HG03159 (cell line): ENCODE results near the gene PGLYRP3.
"Not testable (repeated sequence)": the region's sequence is repeated elsewhere in the genome, so short reads cannot be mapped to it uniquely, and the experiment has no call there.

Source experiments
- ATAC-seq: cut with Tn5 transposase; IDR thresholded peaks from one replicate; pipeline ENCODE4 v1.9.1; 2021; ENCODE audit warnings: mild to moderate bottlenecking, moderate library complexity; ENCODE audit not compliant: unreplicated experiment

Gene PGLYRP3

DNA sequence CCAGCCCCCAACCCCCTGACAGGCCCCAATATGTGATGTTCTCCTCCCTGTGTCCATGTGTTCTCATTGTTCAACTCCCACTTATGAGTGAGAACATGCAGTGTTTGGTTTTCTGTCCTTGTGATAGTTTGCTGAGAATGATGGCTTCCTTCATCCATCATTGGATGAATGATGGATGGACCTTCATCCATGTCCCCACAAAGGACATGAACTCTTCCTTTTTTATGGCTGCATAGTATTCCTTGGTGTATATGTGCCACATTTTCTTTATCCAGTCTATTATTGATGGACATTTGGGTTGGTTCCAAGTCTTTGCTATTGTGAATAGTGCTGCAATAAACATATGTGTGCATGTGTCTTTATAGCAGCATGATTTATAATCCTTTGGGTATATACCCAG lies 1.6 kb upstream of the PGLYRP3 start:
- ATAC-seq, result not testable (repeated sequence)

- no peak for ATAC-seq
Measured at GRCh38 chr1:153313288-153313687, 536 bp upstream of the PGLYRP3 start.

DNA sequence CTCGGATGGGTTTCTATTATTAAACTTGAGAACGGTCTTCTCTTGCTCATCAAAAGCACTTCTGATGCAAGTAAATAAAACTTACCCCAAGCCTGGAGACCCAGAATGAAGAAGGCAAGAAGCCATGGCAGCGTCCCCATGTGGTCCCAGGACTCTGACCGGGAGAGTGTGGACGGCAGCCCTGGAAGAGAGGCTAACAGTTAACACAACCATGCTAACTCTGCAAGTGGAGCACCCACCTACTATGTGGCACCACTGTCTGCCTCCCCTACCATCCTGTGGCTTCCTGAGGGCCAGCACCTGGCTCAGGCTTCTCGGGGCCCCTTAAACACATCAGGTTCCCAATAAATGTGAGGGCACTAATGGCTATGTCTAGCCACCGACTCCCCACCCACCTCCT lies 2.2 kb downstream of the PGLYRP3 start:
- no peak for ATAC-seq

GRCh38 chr1:153309441-153309840 lies 3.3 kb downstream of the PGLYRP3 start:
- ATAC-seq, result no peak

GRCh38 chr1:153308540-153308939 lies 4.2 kb downstream of the PGLYRP3 start:
- no peak for ATAC-seq

DNA sequence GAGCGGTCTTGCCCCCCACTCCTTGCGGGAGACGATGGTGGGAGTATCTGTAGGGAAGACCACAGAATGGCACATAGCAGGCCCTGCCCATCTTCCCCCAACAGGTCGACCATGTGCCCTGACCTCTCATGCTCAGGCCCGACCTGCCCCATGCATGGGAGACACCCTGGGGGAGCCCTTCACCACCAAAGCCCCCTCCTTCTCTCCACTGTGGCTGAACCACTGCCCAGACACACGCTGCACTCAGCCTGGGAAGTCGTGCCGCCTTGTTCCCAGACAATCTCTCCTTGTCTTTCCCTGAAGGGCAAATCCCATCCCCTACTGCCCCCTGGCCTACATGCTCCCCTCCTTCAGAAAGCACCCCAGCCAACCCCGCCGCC lies 5.5 kb downstream of the PGLYRP3 start:
- ATAC-seq, result no peak

GRCh38 chr1:153306303-153307220 lies 6.2 kb downstream of the PGLYRP3 start:
- ATAC-seq, result no peak

DNA sequence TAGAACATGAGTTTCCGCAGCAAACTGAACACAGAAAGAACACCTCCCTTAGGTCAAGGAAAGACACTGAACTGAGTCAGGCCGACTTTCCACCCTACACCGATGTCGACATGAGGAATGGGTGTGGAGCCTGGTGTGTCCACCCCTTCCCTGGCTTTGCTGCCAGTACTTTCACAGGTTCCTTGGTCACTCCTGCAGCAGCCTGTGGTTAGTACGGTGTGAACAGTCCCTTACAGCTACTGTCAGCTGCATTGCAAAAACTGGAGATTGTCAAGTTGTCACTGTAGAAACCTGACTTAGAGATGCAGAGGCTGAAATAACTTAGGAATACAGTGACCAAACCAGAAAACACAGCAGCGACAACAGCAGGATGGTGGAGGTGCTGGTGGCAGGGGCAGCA lies 7.1 kb downstream of the PGLYRP3 start:
- ATAC-seq, result no peak

- ATAC-seq, result no peak
Measured at GRCh38 chr1:153302308-153302707, 10.4 kb downstream of the PGLYRP3 start.

DNA sequence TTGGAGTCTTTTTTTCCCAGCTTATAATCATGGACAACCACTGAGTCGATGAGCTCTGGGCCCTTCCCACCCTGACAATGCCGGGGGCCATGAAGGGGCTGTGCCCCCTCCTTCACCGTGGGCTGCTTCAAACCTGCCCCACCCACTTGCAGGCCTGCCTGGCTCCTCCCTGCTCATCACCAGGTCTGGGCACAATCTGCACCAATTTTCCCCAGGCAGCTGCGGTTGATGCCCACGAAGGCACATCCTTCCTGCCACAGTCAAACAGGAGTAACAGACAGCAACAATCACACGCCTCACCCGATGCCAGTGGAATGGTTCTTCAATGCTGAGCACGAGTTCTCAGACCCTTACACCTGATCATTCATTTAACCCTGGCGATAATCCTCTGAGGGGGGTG lies 18.9 kb downstream of the PGLYRP3 start:
- ATAC-seq, result no peak

DNA sequence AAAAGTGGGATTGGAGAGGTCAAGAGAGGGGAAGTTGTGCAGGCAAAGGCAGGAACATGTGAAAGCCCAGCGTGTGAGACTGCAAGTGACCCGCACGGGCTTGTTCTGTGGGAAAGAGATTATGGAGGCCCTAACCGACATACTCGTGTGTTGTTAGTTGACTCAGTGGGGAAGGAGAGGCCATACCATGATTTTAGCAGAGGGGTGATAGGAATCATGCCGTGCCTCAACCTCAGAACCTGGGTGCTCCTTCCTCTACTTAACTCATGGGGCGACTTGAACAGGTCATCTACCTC lies 19.3 kb downstream of the PGLYRP3 start:
- no peak for ATAC-seq

GRCh38 chr1:153292740-153293479 lies 19.8 kb downstream of the PGLYRP3 start:
- no peak for ATAC-seq

DNA sequence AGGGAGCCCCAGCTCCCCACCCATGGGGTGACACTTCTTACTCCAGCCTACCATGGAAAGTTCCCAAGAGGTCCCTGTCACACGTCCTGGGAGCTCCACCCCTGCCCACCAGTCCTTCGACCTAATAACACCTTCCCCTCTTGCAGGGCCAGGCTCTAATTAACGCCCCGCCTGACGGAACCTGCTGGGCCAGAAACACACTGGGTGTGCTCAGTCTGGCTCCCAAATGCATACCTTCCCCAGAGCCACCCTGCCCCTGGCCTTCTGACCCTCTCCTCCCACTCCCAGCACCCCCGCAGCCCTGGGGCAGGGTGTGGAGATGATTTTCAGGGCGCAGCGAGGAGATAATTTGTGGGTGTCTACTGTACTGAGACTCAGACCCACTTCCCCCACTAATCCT lies 20.6 kb downstream of the PGLYRP3 start:
- no peak for ATAC-seq

- ATAC-seq, result no peak
Measured at GRCh38 chr1:153291514-153291913, 21.2 kb downstream of the PGLYRP3 start.

DNA sequence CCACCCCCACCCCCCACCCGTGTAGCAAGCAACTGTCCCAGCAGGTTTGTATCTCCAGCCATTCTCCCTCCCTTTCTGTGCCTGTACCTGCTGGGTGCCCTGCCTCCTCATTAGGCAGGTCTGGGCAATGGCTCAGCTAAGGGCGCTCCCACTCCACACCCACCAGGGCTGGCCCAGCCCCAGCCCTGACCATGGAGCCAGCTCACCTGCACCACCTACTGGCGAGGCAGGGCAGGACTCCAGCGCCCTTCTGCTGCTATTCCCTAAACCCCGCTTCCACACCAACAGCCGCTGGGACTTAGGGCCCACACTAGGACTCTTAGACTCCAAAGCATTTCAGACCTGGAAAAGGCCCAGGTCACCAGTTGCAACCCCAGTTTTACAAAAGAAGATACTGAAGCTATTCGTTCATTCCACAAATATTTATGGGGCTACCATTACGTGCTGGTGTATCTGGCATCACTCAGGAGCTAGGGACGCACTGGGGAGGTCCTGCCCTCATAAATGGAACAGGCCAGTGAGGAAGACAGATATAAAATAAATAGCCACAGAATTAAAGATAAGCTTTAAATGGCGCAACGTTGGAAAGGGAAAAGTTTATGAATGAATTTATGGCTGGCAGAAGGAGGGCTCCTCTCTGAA lies 24.0 kb downstream of the PGLYRP3 start:
- ATAC-seq, result no peak

DNA sequence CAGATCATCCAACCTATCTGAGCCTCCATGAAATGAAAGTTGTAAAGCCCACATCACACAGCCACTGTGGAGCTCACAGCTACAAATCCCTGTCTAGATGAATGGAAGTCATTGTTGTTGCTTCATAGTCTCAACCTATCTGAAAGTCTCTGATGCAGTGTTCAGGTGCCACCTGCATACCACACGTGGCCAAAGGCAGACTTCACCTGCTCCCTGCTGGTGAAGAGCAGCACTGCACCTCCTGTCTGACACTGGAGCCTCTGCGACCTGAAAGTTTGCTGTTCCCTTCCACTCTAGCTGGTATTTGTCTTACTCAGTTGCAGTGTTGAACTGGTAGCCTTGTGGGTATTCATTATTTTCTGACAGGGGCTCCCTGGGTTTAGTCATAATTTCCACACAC lies 34.9 kb downstream of the PGLYRP3 start:
- peak; percentile 78 for ATAC-seq

- no peak for ATAC-seq
Measured at GRCh38 chr1:153272186-153272585, 40.6 kb downstream of the PGLYRP3 start.

- no peak for ATAC-seq
Measured at GRCh38 chr1:153271711-153272110, 41.0 kb downstream of the PGLYRP3 start.

DNA sequence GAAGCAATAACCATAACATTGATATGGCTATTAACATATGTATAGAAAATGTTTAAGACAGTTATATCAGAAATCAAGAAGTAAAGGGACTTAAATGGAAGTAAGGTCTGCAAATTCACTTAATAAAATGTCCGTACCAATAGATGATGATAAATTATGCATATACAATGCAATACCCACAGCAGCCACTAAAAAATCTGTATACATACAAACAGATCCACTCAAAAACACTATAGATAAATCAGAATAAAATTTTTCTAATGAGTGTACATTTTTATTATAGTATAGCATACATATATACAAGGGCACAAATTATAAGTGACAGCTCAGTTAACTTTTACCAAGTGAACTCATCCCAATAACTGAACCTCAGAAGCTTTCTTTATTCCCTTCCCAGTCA lies 47.3 kb downstream of the PGLYRP3 start:
- no peak for ATAC-seq

DNA sequence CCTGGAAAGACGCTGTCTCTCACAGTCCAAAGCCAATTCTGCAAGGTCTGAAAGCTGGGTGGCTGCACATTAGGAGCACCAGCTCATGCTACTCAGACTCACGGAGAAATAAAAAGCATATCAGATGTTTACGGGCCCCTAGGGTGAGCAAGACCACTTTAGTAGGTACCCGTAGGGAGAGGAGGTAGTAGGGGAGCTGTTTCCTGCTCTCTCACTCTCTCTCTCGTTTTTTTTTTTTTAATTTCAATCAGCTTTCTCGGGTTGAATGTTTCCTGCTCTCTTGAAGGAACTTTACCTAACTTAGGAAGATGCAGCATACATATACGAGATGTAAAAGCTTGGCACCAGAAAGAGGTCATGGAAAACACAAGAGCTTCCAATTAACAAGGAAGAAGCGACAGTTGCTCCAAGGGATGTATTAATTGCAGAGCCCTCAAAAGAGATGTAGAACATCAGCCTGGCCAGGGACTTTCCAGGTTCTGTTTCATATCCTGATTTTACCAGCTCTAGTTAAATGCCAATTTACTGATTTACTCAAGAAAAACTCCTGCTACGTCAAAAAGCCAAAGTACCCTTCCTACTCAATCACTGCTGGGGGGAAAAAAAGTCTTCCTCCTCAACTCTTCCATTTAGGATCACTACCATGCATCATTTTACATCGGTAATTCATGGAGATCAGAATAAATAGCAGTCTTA lies 50.1 kb downstream of the PGLYRP3 start:
- ATAC-seq, result no peak

GRCh38 chr1:153262070-153262366 lies 50.7 kb downstream of the PGLYRP3 start:
- ATAC-seq, result no peak
